ENCODE data around the gene IGF1R. TPM values are rescaled to one million over a fixed set of nuclear protein-coding genes. Genes with fewer than 3 reads are reported as not detected.

Gene IGF1R
- total RNA-seq, 1 experiment from 2014 or later, result 16.3 TPM

DNA sequence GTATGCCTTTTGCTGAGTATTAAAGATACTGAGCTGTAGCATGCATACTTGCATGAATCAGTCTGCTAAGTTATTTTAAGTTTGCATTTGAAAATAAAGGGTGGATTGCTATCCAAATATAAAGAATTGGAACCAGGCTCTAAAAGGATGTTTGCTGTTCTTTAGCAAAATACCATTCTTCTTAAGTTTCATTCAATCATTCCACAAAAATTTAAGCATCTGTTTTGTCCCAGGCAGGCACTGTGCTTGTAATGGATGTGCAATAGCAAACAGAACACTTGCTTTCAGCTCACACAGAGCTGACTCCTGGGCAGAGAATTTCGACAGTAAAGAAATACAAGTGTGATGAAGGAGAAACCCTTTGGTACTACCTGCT, 208.2 kb downstream of the IGF1R start:
- ChIA-PET POLR2A (no interaction called here), CTCF (interaction anchor here (1.1 to 1.3 kb wide), 2 partner anchors 25 to 338 kb away, joined by 3 read pairs; no protein-coding TSS in a partner anchor), RAD21 (ENCODE audit: low non-redundant PET in 1 of 2, low total read pairs in 2 of 2, uncharacterized antibody in 2 of 2, unreplicated experiment in 2 of 2) (no interaction called here)
- H3K9me2 ChIP-seq (ENCODE audit: insufficient read depth), result no peaks in the 10 kb centered on the region
- no peaks in the 10 kb centered on the region for H3K27me3 ChIP-seq (ENCODE audit: insufficient read depth, low read length)
- TF ChIP-seq ZNF274 (IDR thresholded peaks at IDR 0.05; ENCODE audit: low read depth, low read length) (no peak), JUND (IDR thresholded peaks at IDR 0.05) (no peak), EZH2 (IDR thresholded peaks at IDR 0.05) (no peak), SIN3A (IDR thresholded peaks at IDR 0.05; ENCODE audit: low read depth) (no peak), SP1 (IDR thresholded peaks at IDR 0.05; ENCODE audit: low read depth) (no peak), POLR2AphosphoS5 (IDR thresholded peaks at IDR 0.05; ENCODE audit: low read depth, low read length) (no peak), CBX3 (IDR thresholded peaks at IDR 0.05; ENCODE audit: low read depth) (no peak), FOSL1 (IDR thresholded peaks at IDR 0.05; ENCODE audit: low read depth) (no peak), EGR1 (IDR thresholded peaks at IDR 0.05; ENCODE audit: low read depth) (no peak)
- TF ChIP-seq, protein P1, sequence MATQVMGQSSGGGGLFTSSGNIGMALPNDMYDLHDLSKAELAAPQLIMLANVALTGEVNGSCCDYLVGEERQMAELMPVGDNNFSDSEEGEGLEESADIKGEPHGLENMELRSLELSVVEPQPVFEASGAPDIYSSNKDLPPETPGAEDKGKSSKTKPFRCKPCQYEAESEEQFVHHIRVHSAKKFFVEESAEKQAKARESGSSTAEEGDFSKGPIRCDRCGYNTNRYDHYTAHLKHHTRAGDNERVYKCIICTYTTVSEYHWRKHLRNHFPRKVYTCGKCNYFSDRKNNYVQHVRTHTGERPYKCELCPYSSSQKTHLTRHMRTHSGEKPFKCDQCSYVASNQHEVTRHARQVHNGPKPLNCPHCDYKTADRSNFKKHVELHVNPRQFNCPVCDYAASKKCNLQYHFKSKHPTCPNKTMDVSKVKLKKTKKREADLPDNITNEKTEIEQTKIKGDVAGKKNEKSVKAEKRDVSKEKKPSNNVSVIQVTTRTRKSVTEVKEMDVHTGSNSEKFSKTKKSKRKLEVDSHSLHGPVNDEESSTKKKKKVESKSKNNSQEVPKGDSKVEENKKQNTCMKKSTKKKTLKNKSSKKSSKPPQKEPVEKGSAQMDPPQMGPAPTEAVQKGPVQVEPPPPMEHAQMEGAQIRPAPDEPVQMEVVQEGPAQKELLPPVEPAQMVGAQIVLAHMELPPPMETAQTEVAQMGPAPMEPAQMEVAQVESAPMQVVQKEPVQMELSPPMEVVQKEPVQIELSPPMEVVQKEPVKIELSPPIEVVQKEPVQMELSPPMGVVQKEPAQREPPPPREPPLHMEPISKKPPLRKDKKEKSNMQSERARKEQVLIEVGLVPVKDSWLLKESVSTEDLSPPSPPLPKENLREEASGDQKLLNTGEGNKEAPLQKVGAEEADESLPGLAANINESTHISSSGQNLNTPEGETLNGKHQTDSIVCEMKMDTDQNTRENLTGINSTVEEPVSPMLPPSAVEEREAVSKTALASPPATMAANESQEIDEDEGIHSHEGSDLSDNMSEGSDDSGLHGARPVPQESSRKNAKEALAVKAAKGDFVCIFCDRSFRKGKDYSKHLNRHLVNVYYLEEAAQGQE (IDR thresholded peaks at IDR 0.05; ENCODE audit: low read depth), result no peak
- TF ChIP-seq, protein P2, sequence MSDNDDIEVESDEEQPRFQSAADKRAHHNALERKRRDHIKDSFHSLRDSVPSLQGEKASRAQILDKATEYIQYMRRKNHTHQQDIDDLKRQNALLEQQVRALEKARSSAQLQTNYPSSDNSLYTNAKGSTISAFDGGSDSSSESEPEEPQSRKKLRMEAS (IDR thresholded peaks at IDR 0.05), result no peak
- TF ChIP-seq, protein P3, sequence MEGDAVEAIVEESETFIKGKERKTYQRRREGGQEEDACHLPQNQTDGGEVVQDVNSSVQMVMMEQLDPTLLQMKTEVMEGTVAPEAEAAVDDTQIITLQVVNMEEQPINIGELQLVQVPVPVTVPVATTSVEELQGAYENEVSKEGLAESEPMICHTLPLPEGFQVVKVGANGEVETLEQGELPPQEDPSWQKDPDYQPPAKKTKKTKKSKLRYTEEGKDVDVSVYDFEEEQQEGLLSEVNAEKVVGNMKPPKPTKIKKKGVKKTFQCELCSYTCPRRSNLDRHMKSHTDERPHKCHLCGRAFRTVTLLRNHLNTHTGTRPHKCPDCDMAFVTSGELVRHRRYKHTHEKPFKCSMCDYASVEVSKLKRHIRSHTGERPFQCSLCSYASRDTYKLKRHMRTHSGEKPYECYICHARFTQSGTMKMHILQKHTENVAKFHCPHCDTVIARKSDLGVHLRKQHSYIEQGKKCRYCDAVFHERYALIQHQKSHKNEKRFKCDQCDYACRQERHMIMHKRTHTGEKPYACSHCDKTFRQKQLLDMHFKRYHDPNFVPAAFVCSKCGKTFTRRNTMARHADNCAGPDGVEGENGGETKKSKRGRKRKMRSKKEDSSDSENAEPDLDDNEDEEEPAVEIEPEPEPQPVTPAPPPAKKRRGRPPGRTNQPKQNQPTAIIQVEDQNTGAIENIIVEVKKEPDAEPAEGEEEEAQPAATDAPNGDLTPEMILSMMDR (IDR thresholded peaks at IDR 0.05 in 2 of 3, conservative IDR thresholded peaks at IDR 0.05 in 1 of 3; ENCODE audit: borderline replicate concordance in 1 of 3, insufficient read depth in 1 of 3, low read depth in 2 of 3, low read length in 2 of 3), result no peak
- no TSS peak for BruUV-seq (replicated peaks)
- H3K27ac ChIP-seq (ENCODE audit: low read depth, low read length), result no peak overlapping the region
- H3K36me3 ChIP-seq (ENCODE audit: control insufficient read depth in 1 of 2, insufficient read depth in 2 of 2, low read length in 2 of 2), result no peaks in the 10 kb centered on the region
- no peak overlapping the region for H3K4me3 ChIP-seq (replicated peaks in 1 of 2; ENCODE audit: low read depth in 1 of 2, low read length in 2 of 2)
- no peak overlapping the region for H3K9ac ChIP-seq (ENCODE audit: low read length)
- ATAC-seq (no peak), DNase-seq (ENCODE audit: low read depth, low spot score) (no peak)
- no peaks in the 10 kb centered on the region for H3K79me2 ChIP-seq (ENCODE audit: insufficient read depth, low read length)
- intact Hi-C loops (cut with micrococcal nuclease), result no loop called here
- peaks cover 15 to 25% of the 10 kb centered on the region in 2 experiments for H3K4me1 ChIP-seq (ENCODE audit: control insufficient read depth in 1 of 2, insufficient read depth in 2 of 2, low read length in 2 of 2)
- H2AFZ ChIP-seq (ENCODE audit: low read depth, low read length, poor library complexity, severe bottlenecking), result no peak overlapping the region
- no peaks in the 10 kb centered on the region for H4K20me1 ChIP-seq (ENCODE audit: insufficient read depth)
- no peak overlapping the region for H3K4me2 ChIP-seq (ENCODE audit: low read length)
- no peaks in the 10 kb centered on the region for H3K9me3 ChIP-seq (ENCODE audit: control insufficient read depth in 1 of 2, insufficient read depth in 1 of 2, low read depth in 1 of 2, low read length in 2 of 2)
